Suppressor macrophage (primary cell): ENCODE results near the gene LRRK1.

Experiments used
- DNase-seq, 4 experiments: peaks; one replicate each; pipeline ENCODE4 v3.0.0-alpha.2; 2020 to 2022

The LRRK1 gene

DNA sequence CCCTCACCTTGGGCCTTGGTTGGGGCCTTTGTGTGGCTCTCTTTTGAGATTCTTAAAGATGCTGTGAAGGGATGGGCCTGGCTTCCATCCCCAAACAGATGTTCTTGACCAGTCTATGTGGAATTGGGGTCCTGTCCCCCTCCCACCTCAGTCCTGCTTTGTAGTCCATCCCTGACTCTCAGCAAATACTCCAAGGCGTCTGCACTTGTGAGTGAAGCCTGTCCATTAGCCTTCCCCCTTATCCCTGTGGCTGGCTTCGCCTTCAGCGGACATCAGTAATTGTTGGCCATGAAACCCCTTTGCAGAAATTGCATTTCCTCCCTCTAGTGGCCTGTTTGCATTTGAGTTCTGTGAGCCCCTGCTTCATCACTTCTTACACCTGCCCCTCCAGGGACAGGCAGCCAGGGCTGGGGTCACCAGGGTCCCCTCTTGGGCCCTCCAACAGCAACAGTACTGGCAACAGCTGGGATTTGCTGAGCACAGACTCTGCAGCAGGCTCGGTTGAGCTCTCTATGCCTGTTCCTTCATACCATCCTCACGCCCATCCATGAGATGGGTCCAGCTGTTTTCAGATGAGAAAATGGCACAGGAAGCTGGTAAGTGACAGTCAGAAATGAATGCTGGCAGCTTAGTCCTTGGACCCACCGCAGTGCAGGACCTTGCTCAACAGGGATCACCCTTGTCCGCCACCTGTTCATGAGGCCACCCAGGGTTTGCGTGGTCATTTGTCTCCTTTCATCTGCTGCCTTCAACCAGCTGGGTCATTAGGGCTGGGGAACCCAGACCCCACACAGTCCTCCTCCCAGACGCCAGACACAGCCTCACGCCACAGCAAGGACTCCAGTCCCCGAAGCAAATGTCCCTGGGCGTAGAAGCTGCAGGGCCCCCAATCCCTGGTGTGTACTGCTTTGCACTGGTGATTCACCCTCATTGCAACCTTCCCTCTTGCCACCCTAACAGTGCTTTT is 8.9 kb upstream of the LRRK1 start:
- no peak for DNase-seq

DNA sequence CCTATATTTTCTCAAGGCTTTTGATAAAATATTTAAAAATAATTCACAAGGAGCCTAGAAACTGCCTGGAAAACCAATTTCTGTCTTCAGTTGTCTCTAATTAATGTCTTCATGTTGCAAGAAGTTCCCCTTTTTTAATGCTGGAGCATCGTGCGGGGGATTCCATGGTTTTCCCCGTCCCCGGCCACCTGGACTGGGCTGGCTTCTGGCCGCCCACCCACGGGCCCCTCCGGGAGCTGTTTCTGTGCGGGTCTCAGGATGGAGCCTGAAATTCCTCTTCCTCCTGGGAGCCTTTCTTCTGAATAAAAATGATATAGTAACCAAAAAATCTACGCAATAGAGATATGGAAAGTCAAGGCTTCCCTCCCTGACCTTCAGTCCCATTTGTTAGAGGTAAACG is 8.1 kb upstream of the LRRK1 start:
- DNase-seq, result no peak

DNA sequence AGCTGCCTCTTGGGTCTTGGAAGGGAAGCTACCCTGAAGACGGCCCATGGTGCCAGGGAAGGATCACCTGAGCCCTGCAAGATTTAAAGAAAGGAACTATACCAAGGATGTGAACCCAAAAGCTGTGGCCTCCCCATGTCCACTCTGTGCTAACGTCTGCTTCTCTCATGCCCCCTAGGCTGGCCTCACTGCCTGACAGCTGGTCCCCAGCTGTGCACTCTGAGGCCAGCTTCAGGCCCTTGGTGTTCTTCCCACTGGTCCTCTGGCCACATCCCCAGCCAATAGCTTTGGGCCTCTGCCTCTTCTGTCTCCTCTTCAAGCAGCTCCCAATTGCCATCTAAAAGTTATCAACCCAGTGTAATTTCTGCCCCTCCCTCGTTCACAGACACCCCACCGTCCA is 5.2 kb upstream of the LRRK1 start:
- DNase-seq, result no peak

DNA sequence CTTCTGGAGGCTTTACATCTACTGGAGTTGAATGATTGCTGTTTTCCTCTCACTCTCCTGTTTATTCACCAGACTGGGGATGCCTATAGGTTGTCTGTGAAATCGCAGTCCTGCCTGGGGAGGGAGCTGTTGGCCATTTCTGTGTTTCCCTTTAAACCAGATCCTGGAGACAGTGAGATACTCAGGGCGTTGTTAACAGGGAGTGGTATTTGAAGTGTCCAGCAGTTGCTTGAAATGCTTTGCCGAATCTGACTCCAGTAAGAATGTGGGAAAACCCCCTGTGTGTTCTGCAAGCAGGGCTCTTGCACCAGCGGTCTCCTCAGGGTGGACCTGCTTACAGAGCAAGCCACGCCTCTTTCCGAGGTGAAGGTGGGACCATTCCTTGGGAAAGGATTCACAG is 4.3 kb upstream of the LRRK1 start:
- peak in 1 of 4 experiments; percentile 21 for DNase-seq

DNA sequence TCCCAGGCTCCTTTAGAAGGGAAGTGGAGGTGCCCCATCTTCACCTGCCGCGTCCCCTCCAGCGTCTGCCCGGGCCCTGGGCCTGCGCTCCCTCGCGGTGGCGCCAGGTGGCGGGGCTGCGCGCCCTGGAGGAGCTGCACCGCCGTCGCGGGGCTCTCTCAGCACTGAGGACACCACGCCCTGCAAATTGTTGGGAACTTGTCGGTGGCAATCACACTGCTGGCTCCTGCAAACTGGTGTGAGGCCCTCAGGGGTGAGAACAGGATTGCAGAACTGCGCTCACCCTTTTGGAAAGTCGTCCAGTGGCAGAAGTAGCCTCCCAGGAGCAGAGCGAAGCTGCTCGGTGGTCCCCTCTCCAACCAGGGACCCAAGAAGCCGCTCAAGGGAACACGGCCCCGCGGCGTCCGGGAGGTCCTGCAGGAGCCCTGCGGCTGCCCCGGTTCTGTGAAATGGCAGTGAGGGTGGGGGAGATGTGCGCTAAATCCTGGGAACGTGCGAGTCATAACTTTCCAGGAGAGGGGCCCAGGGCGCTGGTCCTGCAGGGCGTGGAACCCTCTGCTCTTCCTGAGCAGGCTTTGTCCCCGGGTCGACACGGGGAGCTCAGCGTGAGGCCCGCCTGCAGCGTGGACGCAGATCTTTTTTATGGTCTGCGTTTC is 995 bp upstream of the LRRK1 start:
- DNase-seq, result peak; percentile 86 to 94 (median 90)

DNA sequence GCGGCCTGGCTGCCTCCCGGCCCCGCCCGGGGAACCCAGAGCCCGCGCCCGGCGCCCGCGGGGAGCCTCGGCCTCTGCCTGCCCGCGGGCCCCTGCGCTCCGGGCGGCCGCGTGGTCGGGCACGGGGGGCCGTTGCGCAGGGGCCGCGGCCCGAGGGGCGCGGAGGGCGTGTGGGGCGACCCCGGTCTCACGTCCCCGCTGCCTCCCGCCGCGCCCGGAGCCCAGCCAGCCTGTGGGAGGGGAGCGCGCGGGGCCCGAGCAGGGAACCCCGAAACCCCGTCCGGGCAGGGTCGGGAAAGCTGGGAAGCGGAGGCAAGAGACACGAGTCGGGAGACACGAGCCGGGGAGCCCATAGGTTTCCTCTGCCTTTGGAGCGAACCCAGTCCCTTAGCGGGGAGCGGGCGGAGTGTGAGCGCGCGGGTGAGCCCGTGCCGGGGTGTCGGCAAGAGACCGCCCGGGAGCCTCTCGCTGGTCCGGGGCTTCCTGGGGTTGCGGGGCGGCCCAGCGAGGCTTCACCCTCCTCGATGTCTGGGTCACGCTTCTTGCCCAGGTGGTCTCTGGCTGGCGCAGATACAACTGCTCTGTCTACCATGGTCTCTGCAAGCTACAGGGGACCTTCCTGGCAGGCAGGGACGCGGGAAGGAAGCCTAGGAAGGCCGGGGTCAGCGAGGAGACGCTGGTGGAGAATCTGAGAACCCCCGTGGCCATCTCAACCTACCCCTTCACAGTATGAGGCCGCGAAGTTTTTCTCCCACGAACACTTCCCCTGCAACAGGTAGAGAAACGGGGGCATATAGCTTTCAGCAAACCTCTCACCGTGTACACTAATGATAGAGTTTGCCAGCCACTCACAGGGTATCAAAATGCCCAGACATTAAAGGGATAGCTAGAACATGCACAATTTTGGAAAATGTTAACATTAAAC is 586 bp downstream of the LRRK1 start:
- DNase-seq, result peak; percentile 17 to 66 (median 42)

DNA sequence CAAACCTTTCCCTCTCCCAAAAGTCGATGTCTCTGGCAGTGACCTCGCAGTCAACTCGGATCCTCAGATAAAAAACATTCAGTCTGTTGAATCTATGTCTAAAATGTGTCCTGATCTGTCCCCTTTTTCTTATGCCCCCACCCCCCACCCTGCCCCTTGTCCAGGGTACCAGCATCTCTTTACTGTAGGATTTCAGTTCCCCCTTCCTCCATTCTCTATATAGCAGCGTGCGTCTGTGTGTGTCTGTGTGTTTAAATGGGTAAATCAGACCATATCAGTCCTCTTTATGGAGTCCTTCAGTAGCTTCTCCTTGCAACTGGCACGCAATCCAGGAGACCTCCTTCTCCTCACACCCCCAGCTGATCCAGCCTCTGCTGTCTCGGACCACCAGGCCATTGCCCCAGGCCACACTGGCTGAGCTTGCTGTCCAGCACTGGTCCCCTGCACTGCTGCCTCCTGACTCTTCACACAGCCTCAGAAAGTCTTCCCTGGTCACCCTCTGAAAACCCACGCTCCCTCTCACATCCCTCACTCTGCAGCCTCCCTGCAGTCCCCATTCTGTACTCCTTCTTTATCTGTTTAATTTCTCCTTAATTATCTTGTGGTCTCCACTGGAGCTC is 1.5 kb downstream of the LRRK1 start:
- no peak for DNase-seq

DNA sequence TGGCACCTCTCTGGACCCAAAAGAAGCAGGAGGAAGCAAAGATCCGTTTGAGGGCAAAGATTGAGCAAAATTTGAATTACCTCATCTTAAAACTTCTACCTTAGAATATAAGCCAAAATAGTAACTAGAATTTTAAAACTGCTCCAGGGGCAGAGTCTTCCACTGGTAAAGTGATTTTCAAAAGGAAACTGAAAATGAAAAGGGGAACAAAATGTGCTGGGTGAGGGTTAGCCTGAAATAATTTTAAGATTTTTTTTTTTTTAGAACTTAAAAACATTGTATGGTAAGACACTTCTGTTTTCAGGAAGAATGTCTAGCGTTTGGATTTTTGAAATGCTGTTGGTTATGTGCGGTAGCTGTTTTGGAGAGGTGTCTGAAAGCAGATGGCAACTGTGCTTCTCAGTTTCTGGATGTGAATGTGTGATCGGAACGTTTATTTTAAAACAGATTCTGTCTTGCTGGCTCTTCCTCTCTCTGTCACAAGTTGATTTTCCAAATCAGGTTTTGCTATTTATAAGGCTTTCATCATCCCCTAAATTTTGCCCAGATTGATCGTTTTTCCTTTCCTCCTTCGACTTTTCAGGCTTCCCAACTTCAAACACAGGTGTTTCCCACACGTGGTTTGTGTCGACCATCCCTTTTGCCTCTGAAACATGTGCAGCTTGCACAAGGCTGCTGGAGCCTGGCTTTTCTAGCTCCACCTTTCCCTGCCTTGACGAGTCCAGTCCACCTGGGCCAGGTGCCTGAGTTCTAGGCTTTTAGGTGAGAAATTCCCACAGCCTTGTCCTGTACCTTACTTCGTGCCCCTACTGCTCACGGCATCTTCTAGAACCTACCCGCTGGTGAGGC is 3.3 kb downstream of the LRRK1 start:
- peak; percentile 19 to 63 (median 39) for DNase-seq

DNA sequence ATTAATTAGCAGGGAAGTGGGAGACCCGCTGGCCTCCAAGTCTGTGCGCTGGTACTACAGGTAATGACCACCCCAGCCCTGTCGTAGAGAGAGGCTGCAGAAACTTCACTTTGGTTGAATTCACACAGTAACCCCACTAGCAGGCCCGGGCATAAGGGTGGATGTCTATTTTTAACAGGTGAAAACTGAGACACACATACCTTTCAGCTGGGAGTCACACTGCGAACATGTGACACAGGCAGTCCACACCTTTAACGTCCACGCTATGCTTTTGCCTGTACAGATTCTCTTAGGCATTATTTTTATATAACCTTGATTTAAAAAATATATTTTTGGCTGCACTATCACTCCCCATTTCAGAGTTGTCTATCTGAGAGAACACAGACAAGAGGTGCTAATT is 3.9 kb downstream of the LRRK1 start:
- DNase-seq, result no peak

DNA sequence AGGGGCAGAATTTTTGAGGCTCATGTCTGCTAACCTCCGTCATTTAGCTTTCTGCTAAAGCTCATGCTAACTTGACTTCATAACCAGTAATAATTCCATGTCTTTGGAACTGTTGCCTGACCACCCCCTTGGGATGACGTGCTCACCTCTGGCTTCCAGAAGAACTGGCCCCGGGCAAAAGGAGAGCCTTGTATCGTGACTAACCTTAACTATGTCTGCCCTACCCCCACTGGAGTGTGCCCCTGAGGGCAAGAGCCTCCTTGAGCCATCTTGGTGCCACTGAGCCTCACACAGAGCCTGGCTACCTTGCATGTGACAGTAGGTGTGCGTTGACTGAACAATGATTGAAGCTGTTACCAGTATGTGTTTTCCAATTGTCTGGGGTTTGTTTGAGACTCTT is 4.7 kb downstream of the LRRK1 start:
- no peak for DNase-seq

DNA sequence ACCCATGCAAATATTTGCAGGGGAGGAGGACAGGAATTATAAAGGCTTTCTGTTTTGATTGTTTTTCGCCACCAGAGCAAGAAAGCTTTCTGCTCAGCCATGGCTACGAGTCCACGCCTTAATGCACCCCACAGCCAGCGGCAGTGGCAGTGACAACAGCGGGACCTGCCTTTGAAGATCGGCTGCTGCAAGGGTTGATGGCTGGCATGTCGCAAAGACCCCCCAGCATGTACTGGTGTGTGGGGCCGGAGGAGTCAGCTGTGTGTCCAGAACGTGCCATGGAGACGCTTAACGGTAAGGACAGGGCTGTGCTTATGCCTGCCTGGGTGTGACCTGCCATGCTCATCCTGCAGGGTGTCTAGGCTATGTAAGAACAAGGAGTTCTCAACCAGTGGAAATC is 5.3 kb downstream of the LRRK1 start:
- no peak for DNase-seq

DNA sequence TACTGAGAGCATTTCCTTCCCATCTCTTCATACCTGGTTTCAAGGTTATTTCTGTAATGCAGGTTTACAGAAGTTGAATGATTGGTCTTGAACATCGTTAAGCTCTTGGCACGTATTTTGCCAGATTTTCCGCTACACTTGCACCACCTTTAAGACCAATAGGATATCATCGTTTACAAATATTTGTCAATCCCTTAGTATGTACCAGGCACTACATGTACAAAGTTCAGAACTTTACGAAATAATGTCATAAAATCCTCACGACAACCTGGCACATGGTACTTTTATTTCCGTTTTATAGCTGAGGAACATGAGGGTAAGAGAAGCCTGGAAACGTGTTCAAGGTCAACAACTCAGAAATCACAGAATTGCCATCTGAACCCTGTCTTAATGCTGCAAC is 6.3 kb downstream of the LRRK1 start:
- DNase-seq, result no peak

DNA sequence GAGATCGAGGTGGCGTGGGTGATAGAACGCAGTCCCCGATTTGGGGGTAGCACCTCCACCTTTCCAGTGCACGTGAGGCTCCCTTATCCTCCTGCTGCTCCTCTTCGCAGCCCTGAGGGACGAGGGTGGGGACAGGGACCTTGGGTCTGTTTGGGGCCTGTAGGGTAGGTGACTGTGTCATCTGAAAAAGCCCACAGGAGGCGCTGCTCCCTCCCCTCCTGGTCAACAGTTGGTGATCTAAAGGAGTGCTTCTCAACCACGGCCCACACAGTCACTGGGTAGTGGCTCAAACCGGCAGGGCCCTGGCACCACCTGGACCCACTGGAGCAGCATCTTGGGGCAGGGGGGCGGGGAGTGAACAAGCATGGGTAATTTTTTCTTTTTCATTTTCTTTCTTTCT is 7.1 kb downstream of the LRRK1 start:
- DNase-seq, result peak in 2 of 4 experiments; percentile 28 to 45

DNA sequence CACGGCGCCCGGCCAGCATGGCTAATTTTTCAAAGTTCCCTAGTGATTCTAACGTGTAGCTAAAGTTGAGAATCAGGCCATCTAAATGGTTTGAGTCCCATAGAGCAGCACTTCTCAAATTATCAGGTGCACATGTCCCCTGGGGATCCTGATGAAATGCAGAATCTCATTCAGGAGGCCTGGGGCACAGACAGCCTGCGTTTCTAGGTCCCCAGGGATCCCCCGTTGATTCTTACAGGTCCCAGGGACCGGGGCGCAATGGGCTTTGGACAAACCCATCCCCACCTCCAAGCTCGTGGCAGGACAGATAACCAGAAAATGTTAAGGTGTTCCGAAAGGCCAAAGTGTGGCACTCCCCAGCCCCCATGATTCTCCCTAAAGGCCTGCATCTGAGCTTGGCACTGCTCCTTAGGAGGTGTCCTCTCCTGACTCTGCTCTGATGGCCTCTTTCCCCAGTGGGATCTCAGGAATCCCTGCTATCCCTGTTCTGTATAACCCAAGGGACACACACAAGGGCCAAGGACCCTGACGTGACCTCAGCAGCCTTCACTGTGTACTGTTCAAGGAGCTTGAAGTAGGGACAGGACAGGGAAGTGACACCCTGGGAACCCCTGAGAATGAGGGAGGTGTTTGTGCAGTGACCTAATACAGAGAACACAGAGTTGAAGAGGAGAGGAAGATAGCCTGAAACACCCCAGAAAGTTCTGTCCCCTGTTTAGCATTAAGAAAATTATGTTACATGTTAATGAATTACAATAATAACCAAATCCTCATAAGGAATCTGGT is 8.0 kb downstream of the LRRK1 start:
- no peak for DNase-seq

DNA sequence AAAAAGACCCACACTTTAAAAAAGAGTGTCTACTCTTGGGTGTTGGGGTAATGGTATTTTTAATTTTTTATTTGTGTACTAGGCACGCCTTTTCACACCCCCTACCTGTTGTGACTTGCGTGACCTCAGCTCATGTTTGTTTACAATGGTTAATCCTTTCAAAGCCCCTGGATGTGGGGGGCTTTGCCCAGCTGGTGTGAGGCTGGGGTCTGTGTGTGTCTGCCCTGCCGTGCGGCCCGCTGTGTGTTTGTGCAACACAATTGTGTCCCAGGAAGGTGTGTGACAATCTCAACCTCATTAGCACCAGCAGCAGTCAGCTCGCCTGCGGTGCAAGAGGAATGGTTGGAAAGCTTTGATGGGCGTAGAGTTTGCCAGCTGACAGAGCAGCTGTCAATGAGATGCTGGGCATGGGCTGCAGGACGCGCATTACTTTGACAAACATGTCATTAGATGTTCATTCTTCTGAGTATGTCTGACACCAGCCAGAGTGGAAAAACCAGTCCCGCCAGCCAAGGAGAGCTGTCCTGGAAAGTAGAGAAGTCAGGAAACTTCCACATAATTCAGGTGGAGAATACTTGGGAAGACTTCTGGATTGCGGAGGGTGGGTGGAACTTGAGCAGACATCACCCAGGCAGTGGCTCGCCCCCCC is 9.6 kb downstream of the LRRK1 start:
- DNase-seq, result no peak

DNA sequence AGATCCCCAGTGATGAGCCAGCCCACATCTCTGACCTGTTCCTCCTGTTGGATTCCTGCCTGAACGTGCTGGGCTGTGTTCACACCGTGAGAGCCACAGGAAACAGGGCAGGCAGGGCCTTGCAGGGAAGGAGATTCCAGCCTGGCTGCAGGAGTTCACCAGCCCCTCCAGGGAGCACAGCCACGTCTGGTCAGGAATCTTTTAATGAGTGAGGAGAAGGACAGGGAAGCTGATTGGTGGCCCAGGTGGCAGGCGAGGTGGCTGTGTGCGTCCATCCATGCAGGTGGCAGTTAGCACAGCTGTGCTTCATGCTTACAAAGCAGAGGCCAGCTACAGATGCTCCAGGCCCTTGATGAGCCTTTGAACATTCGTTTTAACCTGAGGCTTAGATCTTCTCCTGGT is 10.5 kb downstream of the LRRK1 start:
- DNase-seq, result no peak

DNA sequence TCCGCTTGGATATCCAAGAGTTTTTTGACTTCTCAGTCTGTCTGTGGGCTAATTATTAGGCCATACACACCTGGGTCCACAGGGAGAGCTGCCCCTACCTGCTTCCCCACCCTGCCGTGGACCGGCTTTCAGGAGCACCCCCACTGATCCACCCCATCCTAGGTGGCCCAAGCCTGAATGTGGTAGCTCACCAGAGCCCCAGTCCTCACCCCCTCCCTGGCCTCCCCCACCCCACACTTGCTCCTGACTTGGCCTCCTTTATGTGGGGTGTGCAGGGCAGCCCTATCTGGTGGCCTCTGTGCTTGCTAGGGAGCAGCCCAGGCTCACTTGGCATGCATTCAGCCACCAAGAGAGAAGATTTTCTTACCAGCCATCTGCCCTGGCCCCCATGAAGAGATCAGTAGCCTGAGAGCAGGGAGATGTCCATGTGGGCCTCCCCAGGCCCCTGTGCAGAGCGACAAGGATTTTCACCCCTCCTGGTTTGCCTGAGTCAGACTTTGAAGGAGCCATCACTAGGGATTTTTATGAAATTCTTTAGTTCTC is 11.2 kb downstream of the LRRK1 start:
- DNase-seq, result no peak

DNA sequence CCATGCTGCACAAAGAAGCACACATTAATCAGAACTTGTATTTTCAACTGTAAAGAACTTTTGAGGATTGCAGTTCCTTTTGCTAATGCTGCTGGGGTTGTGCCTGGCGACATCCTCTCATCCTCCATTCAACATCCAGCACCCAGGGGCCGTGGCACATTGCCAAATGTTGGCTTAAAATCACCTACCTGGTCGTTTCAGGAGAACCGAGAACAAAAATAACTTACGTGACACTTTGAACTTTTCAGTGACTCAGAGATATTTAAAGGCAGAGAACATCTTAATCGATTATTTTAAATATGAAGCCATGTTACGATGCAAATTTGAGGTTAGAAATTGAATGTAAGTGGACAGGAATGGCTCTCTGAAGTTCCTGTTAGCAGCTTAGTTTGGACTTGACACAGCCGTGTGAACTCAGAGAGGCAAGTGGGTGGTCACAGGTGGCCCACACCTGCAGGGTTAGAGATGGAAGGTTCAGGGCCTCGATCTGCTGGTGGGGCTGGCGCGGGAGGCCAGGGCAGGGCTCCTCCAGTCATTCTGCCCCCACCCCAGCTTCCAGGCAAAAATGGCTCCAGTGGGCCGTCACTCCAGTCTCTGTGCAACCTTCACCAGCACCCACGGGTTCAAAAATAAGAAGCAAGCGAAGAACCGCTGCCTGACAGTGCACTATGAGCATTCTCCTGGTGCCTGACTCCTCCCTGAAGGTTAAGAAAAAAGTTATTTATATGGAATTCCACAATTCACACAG is 12.2 kb downstream of the LRRK1 start:
- DNase-seq, result no peak
